HG03442 (cell line): Measurements from ENCODE around the gene FOXP1.
"Not testable (repeated sequence)": the region's sequence is repeated elsewhere in the genome, so short reads cannot be mapped to it uniquely, and the experiment has no call there.

Experiments
- ATAC-seq: cut with Tn5 transposase; IDR thresholded peaks from one replicate; pipeline ENCODE4 v1.9.1; 2021; ENCODE audit warnings: mild to moderate bottlenecking, moderate library complexity; ENCODE audit not compliant: unreplicated experiment

The FOXP1 gene

DNA sequence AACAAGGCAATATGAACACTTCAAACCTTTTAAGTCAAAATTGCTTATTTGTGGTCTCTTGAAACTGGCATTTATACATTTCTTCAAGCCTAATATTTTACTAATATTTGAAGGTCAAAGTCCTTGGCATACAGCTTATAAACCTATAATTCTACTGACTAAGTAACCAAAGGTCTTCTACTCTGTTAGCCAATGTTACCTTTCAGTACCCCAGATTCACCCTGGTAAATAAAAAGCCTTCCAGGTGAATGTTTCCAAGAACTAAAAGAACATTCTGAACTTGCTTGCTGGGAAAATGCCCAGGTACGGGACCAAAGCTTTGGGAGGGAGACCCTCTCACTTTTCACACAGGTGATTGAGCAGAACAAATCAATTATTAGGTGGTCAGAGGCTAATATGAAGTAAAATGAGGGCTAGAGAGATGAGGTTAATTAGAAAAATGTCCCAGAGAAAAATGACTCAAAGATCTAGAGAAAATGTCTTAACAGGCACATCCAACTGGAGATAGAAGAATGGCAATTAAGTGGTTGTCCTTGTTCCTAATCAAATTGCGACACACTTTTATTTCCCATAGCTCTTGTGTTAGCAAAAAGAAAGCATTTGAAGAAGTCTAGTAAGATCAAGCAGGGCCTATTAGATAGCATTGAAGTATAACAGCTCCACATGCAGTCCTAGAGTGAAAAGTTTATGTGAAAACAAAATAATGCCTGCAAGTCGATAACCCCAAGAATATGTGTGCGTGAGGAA is 232.0 kb downstream of the FOXP1 start:
- ATAC-seq: no peak

DNA sequence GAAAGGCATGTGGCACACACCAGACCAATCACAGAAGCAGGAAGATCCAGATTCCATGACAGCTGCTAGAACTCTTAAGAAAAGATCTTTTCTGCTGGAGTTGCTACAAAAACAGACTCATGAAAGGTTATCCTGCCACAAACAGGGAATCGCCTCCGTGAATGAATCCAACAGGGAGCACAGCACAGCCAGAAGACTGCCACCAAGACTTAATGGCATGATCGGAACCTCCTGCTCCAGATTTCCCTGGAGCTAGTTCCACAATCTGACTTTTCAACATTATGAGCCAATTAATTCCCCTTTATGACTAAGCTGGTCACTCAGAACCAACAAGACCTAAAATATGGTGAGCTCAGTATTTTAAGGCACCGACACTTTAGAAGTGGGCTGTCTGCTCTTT is 232.5 kb downstream of the FOXP1 start:
- no peak for ATAC-seq

DNA sequence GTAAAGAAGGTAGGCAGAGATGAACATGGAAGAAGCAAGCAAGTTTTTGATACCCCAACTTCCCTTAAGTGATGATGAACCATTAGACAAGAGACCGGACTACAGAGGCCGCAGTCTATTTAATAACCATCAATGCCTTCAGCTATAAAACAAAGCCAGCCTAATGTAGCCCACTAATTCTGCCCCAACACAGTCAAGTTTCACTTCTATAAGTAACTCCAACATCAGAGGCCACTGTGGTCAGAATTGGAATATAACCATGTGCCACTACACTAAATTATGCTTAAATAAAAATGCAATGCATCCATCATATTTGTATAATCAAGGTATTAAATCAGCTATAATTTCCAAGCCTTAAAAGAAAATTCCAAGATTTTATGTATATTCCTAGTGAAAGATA is 234.7 kb downstream of the FOXP1 start:
- ATAC-seq: no peak

DNA sequence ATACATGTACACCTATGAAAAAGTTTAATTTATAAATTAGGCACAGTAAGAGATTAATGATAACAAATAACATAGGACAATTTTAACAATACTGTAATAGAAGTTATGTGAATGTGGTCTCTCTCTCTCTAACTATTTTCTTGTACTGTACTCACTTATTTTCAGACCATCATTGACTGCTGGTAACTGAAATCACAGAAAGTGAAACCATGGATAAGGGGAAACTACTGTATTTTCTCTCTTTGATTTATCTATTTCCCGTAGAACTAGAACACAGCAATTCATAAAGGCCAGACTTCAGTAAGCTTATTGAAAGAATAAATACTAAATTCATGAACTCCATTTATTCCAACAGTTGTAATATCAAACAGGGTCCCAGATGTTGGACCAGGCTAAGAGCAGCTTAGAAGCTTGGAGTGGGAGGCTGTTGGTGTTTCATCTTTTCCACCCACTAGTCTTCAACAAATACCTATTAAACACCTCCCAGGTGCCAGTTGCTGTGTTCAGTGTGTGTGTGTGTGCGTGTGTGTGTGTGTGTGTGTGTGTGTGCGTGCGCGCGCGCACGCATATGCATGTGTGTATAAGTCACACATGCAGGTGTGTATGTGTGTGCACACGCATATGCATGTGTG is 235.4 kb downstream of the FOXP1 start:
- ATAC-seq: no peak

DNA sequence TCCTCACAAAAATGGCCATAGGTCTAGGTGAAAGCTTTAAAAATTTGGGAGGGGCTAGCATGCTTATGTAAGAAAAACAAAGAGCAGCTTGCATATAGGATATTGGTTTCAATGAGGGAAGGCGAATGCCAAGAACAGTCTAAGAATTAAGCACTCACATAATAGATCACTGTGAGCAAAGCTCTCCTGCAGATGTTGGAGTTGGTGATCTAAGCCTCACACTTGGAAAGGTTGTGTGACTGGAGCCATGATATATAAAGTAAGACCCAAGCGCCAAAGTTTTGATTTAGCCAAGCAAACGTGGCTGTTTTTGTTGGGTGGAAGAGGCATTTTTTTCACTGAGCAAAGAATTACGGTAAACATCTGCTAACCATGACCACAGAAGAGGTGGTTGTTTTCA is 237.5 kb downstream of the FOXP1 start:
- ATAC-seq: no peak

DNA sequence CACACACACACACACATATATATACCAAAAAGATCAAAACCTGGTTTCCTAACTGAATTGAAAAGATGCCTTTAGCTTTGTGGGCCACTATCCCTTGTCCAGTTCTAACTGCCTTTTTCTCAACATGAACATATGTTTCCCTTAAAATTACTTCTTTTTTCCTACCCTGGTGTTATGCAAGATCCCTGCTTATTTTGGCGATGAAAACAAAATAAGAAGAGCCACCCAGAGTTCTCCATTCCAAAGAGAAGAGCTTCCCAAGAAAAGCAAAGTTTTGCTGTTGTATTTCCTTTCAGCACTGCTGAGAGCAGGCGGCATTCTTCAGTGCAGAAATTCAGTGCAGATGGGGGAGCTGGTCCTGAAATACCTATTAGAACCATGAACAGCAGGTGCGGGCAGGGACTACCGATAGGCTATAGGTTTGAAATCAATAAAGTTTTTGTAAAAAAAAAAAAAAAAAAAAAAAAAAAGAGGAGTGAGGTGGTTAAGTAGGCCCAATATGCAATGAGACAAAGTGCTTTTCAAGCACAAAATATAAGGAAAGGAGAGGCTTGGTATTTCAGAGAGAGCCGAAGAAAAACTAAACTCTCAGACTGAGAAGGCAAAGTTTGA is 238.0 kb downstream of the FOXP1 start:
- ATAC-seq: no peak

DNA sequence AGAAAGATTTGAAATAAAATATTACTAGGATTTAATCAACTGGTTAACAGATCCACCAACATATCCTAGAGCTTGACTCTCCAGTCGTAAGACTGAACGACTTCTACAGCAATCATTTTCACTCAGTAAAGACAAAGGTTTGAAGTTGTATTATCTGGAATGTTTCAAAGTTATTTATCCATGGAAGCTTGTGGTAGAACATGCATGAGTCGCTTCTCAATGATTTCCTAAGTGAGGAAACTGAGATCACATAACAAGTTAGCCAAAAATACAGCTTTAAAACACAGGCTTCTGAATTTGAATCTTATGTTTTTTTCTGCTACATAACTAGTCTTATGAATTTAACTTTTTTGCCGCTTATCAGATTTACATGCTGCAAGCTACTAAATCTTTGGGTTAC is 241.8 kb downstream of the FOXP1 start:
- no peak for ATAC-seq

DNA sequence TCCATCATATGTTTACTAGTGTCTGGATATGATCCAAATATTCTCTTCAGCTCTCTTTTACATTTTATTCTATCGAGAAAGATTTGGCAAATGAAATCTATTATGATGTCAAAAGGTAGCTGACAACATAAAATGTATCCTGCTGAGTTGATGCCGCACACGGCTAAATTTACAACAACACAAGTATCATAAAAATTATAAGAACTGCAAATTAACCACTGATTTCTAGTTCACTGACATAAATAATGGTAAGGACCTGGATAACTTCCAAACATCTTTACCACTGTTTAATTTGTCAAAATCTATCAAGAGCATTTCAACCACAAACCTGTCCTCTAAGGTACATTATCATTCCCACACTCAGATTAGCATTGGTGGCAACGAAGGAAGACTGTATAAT is 244.5 kb downstream of the FOXP1 start:
- no peak for ATAC-seq

DNA sequence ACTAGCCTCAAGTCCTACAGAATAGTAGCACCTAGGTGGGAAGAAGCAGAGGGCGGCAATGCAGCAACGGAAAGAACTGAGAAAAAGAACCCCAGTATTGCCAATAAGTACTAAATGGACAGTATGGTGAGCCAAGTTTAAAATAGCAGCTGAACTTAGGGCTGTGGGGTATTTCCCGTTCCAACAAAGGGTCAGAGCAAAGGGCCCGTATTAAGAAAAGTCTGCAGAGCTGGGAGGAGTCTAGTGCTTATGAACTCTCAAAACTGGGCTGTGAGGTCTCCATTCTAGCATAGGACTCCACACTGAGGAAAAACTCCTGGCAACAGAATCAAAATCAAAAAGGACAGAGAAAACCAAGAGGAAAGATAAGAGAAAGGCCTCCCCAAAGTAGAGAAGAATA is 250.7 kb downstream of the FOXP1 start:
- no peak for ATAC-seq

DNA sequence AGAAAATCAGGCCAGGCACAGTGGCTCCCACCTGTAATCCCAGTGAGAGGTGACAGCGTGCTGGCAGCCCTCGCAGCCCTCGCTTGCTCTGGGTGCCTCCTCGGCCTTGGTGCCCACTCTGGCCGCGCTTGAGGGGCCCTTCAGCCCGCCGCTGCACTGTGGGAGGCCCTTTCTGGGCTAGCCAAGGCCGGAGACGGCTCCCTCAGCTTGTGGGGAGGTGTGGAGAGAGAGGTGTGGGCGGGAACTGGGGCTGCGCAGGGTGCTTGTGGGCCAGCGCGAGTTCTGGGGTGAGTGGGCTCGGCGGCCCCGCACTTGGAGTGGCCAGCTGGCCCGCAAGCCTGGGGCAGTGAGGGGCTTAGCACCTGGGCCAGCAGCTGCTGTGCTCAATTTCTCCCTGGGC is 252.6 kb downstream of the FOXP1 start:
- ATAC-seq: no peak

DNA sequence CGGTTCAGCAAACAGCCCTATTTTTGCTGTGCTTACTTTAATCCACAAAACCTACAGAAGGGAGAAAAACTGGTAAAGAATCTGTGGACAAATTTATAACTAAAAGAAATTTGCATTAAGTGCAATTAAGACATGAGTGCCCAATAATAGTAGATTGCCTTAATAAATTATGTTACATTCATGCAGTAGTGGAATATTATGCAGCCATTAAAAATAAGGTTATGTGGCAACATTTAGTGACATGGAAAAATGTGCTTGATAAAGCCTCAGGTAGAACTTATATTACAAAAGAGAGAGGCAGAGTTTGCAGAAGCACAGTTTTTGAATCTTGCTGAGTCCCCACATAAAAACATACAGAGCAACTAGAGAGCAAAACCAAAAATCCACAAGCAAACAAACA is 253.0 kb downstream of the FOXP1 start:
- no peak for ATAC-seq

DNA sequence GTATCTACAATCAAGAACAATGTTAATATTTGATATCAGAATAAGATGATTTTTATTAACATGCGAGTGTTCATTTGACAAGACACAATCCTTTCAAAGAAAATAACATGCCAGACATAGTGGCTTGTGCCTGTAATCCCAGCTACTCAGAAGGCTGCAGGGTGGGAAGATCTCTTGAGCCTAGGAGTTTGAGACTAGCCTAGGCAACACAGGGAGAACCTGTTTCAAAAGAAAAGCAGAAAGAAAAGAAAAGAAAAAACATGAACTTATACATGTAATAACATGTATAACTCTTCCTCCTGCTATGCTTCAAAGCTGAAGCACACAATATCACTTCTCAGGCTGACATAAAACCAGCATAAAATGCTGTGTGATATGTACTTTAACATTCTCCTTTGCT is 253.7 kb downstream of the FOXP1 start:
- no peak for ATAC-seq

DNA sequence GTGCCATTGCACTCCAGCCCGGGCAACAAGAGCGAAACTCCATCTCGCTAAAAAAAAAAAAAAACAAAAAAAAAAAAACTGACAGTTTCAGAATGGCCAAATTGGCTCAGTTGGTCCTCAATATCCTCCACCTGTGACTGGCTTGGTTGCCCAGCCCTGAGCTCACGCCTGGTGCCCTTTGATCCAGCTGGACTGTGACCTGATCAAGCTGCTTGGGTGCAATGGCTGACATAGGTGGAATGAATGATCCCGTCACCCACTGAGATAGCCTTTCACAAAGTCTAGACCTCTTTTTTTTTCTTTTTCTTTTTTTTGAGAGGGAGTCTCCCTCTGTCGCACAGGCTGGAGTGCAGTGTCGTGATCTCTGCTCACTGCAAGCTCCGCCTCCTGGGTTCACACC is 254.6 kb downstream of the FOXP1 start:
- no peak for ATAC-seq

DNA sequence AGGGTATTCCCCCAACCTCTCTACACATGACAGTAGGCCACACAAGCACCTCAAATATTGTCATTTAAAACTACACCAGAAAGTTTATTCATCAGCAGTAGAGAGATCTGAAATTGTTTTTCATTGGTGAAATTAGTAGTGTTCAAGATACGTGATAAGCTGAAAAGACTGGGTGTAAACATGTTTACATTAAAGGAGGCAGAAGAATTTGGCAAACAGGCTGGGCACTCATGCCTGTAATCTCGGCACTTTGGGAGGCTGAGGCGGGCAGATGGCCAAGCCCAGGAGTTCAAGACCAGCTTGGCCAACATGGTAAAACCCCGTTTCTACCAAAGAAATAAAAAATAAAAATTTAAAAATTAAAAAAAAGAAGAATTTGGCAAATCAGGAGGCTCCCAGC is 255.6 kb downstream of the FOXP1 start:
- ATAC-seq: no peak

DNA sequence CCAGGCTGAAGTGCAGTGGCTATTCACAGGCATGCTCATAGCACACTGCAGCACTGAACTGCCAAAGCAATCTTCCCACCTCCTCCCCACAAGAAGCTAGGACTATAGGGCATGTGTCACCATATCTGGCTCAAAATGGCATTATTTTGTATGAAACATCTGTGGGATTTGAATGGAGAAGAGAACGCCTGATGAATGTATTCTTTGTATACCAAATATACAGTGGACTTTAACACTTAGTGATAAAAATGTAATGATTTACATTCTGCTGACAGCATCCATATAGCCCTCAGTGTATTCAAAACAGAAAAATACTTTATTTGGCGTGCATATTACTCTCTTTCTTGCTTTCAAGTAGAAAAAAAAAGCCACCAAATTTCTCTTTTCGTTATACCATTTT is 257.8 kb downstream of the FOXP1 start:
- ATAC-seq: no peak

DNA sequence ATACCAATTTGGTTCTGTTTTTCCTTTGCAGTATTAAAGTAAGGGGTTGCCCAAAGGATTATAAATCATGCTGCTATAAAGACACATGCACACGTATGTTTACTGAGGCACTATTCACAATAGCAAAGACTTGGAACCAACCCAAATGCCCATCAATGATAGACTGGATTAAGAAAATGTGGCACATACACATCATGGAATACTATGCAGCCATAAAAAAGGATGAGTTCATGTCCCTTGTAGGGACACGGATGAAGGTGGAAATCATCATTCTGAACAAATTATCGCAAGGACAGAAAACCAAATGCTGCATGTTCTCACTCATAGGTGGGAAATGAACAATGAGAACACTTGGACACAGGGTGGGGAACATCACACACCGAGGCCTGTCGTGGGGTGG is 259.3 kb downstream of the FOXP1 start:
- not testable (repeated sequence) for ATAC-seq

DNA sequence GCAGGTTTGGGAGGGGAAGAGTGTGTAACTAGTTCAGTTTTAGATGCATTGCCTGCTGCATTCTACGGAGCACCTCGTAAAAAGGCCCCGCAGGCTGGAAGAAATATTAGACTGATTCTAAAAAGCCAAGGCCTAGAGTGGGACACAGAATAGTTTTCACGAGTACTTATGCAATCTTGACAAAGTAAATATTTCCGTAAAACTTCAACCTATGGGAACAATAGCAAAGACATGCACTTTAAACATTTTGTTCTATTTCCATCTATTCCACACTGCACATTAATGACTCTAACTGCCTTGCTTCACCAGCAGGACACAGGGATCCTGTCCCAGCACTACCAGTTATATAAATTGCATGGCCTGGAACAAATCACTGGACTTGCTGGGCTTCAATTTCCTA is 260.0 kb downstream of the FOXP1 start:
- no peak for ATAC-seq

DNA sequence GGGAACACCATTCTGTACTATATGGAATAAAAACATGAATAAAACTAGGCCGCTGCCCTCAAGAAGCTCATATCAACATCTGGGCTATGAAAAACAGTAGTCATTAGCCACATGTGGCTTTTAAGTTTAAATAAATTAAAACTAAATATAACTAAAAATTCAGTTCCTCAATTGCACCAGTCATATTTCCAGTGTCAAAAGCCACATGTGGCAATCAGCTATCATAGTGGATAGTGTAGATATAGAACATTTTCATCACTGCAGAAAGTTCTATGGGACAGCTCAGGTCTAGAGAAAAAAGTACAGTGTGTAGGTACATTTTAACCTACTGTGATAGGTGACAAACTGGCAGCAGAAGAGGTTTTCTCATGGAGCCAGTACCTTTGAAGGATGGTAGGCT is 261.4 kb downstream of the FOXP1 start:
- no peak for ATAC-seq

DNA sequence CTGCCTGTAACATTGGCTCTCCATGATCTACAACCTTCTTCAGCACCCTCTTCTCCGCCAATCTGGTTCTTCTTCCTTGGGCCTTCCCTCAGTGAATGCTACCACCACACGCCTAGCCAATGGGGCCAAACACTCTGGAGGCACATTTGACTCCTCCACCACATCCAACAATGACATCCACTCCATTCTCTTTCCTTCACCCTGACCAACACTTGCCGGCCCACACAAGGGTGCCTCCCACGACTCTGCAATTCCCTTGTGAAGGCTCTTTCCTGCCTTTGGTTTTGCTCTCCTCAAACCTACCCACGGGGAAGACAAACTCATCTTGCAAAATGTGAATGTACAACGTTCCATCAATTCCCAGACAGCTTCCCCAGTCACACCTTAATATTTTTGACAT is 263.8 kb downstream of the FOXP1 start:
- no peak for ATAC-seq

DNA sequence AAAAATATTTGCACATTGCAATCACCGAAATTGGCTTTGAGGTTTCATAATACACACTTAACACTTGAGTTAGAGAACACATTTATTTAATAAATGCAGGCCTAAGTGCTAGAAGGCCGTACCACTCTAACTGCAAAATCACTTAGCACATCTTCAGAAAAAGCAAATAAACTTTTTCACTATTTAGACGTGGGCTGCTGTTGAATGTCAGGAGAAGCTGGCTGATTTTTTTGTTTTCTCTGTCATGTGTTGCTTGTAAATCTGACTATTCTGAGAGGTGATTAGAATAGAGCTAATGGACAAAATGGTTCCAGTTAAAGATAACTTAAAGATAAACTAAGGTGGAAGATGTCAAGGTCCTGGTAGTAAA is 265.1 kb downstream of the FOXP1 start:
- ATAC-seq: no peak

DNA sequence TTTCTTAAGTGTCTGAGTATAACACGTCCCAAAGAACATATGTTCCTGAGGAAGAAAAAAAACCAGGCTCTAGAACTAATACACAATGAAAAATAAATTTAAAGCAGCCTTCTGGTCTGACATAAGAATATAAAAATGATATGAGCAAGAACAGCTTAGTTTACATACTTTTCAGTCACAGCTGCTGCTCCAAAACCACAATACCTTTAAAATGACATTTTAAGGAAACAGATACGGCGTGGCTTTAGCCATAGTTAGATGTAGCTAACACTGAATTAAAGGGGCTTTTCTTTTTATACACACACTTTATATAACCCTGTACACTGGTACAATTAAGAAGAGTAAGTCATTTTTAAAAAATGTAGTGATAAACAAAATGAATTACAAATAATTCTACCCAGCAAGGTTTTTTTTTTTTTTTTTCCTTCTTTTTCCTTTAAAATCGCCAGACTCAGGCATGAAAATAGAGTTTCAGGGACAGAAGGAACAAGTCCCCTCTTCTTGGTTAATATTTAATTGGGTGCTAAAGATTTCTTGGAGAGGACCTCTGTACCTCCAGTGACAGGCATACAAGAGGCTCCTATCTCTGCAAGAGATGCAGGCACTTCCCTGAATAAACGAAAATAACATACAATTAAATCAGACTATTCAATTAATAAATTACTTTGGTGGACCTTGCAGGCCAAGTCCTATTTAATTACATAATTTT is 265.6 kb downstream of the FOXP1 start:
- ATAC-seq: no peak

DNA sequence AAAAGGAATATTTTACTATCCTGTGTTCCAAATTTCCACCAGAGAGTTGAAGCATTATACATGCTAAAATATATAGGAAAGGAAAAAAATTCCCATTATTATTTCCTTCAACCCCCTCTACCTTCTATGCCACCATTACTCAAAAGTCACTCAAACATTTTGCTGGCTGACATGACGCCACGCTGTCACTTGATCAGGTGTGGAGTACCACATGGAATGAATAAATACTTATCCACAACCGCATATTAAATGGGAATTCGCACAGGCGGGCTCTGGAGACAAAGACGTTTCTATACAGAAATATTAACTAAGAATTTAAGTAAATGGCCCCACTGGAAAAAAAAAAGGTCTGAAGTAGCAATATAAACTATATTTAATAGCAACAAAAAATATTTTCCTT is 266.4 kb downstream of the FOXP1 start:
- no peak for ATAC-seq
